Spleen (tissue), 7 donors: Measurements from ENCODE around the gene ATP1A4.

Experiments
- POLR2A ChIP-seq, 3 donors: fragments of 450-650 bp; IDR thresholded peaks; one replicate each; pipeline ENCODE4 v1.5.1; 2017; ENCODE audit warnings: antibody characterized with exemption in 3 of 3, mild to moderate bottlenecking in 1 of 3
- POLR2AphosphoS5 ChIP-seq, 3 donors: sonication (generic); formaldehyde crosslinking; IDR thresholded peaks; one replicate each; pipeline ENCODE4 v1.5.1; 2017; ENCODE audit warnings: antibody characterized with exemption in 3 of 3
- TF ChIP-seq, protein P1 (sequence below), 11 experiments: fragments of 200-600 bp in 7 of 11; fragments of 450-650 bp in 4 of 11; sonication (generic) in 4 of 11; IDR thresholded peaks in 8 of 11; conservative IDR thresholded peaks in 3 of 11; 1 replicate in 7 of 11; 2 replicates in 4 of 11; pipeline versions ENCODE4 v1.4.0 to v1.8.0; 2016 to 2021; ENCODE audit warnings: antibody characterized with exemption in 11 of 11, inconsistent platforms in 4 of 11, mild to moderate bottlenecking in 1 of 11
- donor health status: DM: no; HTN: no; CAD: no; lungs with moderate emphysema.
- donor health status: DM: no; HTN: no; CAD: no.
- donor health status: DM: no; HTN: no; CAD: no.

DNA sequence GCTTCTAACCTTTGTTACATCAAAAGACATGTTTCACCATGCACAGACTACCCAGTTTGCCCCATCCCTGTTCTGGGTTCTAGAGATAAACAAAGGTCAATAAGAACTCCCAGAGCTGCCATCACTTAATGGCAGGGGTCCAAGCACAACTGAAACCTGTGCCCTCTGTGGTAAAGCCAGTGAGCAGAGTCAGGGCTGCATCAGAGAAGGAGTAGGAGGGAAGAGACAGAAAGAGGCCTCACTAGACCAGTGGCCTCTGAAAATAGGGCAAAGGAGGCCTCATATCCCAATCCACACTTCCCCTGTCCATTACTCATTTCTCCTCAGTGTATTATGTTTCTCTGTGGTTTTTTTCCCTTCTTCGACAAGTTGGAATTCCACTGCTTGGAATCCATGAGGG, 25.7 kb upstream of the ATP1A4 start:
- TF ChIP-seq, protein P1, sequence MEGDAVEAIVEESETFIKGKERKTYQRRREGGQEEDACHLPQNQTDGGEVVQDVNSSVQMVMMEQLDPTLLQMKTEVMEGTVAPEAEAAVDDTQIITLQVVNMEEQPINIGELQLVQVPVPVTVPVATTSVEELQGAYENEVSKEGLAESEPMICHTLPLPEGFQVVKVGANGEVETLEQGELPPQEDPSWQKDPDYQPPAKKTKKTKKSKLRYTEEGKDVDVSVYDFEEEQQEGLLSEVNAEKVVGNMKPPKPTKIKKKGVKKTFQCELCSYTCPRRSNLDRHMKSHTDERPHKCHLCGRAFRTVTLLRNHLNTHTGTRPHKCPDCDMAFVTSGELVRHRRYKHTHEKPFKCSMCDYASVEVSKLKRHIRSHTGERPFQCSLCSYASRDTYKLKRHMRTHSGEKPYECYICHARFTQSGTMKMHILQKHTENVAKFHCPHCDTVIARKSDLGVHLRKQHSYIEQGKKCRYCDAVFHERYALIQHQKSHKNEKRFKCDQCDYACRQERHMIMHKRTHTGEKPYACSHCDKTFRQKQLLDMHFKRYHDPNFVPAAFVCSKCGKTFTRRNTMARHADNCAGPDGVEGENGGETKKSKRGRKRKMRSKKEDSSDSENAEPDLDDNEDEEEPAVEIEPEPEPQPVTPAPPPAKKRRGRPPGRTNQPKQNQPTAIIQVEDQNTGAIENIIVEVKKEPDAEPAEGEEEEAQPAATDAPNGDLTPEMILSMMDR (IDR thresholded peaks at IDR 0.05 in 8 of 11, conservative IDR thresholded peaks at IDR 0.05 in 3 of 11) = no peak
- TF ChIP-seq POLR2AphosphoS5 (IDR thresholded peaks at IDR 0.05) (no peak), POLR2A (IDR thresholded peaks at IDR 0.05) (no peak)
